Measurements from ENCODE around the gene SMIM44.

DNA sequence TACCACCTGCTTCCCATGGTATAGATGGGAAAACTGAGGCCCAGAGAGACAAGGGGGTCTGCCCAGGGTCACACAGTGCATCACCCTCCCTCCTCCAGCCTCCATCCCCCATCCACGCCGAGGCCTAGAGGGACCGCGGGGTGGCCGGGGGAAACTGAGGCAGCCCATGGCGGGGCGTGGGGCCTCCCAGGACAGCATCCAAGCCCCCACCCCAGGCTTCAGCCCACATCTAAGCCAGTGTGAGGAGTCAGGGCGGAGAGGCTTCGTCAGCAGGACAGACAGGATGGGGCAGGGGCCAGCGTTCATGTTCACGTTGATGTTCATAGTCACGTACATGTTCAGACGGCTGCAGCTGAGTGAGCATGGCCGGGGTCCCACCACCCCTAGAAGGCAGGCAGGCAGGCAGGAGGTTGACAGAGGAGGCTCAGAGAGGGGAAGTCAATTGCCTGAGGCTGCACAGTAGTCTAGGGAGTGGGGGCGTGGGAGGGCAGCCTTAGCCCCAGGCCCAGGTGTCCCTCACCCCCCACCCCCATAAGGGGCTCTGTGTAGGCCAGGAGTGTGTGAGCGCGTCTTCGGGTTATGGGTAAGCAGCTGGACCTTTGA, 26.2 kb downstream of the SMIM44 start:
- TF ChIP-seq, protein P1, sequence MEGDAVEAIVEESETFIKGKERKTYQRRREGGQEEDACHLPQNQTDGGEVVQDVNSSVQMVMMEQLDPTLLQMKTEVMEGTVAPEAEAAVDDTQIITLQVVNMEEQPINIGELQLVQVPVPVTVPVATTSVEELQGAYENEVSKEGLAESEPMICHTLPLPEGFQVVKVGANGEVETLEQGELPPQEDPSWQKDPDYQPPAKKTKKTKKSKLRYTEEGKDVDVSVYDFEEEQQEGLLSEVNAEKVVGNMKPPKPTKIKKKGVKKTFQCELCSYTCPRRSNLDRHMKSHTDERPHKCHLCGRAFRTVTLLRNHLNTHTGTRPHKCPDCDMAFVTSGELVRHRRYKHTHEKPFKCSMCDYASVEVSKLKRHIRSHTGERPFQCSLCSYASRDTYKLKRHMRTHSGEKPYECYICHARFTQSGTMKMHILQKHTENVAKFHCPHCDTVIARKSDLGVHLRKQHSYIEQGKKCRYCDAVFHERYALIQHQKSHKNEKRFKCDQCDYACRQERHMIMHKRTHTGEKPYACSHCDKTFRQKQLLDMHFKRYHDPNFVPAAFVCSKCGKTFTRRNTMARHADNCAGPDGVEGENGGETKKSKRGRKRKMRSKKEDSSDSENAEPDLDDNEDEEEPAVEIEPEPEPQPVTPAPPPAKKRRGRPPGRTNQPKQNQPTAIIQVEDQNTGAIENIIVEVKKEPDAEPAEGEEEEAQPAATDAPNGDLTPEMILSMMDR (optimal IDR thresholded peaks at IDR 0.05 in 1 of 3, IDR thresholded peaks at IDR 0.05 in 1 of 3, conservative IDR thresholded peaks at IDR 0.05 in 1 of 3; ENCODE audit: extremely low read depth in 1 of 3, insufficient read depth in 2 of 3, low read length in 3 of 3): no peak
- TF ChIP-seq EZH2 (IDR thresholded peaks at IDR 0.05; ENCODE audit: low read length): no peak
